Gastroesophageal sphincter (tissue), 4 donors: ENCODE data around the gene SMYD4. TPM values are rescaled to one million over a fixed set of nuclear protein-coding genes. Genes with fewer than 3 reads are reported as not detected.

Experiments used
- ATAC-seq: fragments of 150-250 bp; one replicate; pipeline ENCODE4 v1.9.1; 2016; ENCODE audit warnings: mild to moderate bottlenecking, moderate library complexity
- H3K27ac ChIP-seq, 4 donors: fragments of 200-600 bp; sonication (generic) in 3 of 4; 1 replicate in 3 of 4; 2 replicates in 1 of 4; pipeline ENCODE4 v1.5.1; 2016 to 2019
- H3K27me3 ChIP-seq: fragments of 200-600 bp; sonication (generic); one replicate; pipeline ENCODE4 v1.5.1; 2019
- H3K36me3 ChIP-seq, 2 donors: fragments of 200-600 bp; sonication (generic); one replicate each; pipeline ENCODE4 v1.5.1; 2019; ENCODE audit warnings: control low read depth in 1 of 2
- H3K4me1 ChIP-seq, 3 donors: fragments of 200-600 bp; sonication (generic); 1 replicate in 2 of 3; 2 replicates in 1 of 3; pipeline ENCODE4 v1.5.1; 2016 to 2019; ENCODE audit warnings: control low read depth in 2 of 3
- H3K4me3 ChIP-seq, 2 donors: fragments of 200-600 bp; sonication (generic); one replicate each; pipeline ENCODE4 v1.5.1; 2019; ENCODE audit warnings: mild to moderate bottlenecking in 1 of 2, moderate library complexity in 1 of 2
- H3K9me3 ChIP-seq, 3 donors: fragments of 200-600 bp; sonication (generic); one replicate each; pipeline ENCODE4 v1.5.1; 2017 to 2019; ENCODE audit warnings: control low read depth in 2 of 3
- EP300 ChIP-seq: sonication (generic); formaldehyde crosslinking; IDR thresholded peaks from one replicate; pipeline ENCODE4 v1.6.1; 2017; ENCODE audit warnings: antibody characterized with exemption, mild to moderate bottlenecking
- POLR2A ChIP-seq, 2 donors: fragments of 450-650 bp; IDR thresholded peaks; one replicate each; pipeline ENCODE4 v1.6.1; 2017; ENCODE audit warnings: antibody characterized with exemption in 2 of 2, mild to moderate bottlenecking in 2 of 2, moderate library complexity in 1 of 2
- POLR2AphosphoS5 ChIP-seq: sonication (generic); formaldehyde crosslinking; IDR thresholded peaks from one replicate; pipeline ENCODE4 v1.6.1; 2017; ENCODE audit warnings: antibody characterized with exemption
- WGBS, 2 donors: methylation state at CpG; one replicate each; pipeline ENCODE4 v1.1.5; 2018; ENCODE audit warnings: low coverage in 1 of 2; 5-methylcytosine and 5-hydroxymethylcytosine counted together
- total RNA-seq, 4 donors: library from RNA; depleted of rRNA; stranded (reverse); fragments of >200 nt; gene quantifications; one replicate each; pipeline ENCODE4 v1.1.0, GENCODE V29; 2016
- TF ChIP-seq, protein P1 (sequence below), 4 experiments: fragments of 200-600 bp in 2 of 4; fragments of 450-650 bp in 2 of 4; sonication (generic) in 1 of 4; IDR thresholded peaks; one replicate each; pipeline ENCODE4 v1.5.1; 2017 to 2019; ENCODE audit warnings: antibody characterized with exemption in 4 of 4, mild to moderate bottlenecking in 2 of 4, moderate library complexity in 2 of 4

SMYD4 gene
- total RNA-seq, 4 donors from 2014 or later: 8.1 to 14.0 (median 11.0) TPM

DNA sequence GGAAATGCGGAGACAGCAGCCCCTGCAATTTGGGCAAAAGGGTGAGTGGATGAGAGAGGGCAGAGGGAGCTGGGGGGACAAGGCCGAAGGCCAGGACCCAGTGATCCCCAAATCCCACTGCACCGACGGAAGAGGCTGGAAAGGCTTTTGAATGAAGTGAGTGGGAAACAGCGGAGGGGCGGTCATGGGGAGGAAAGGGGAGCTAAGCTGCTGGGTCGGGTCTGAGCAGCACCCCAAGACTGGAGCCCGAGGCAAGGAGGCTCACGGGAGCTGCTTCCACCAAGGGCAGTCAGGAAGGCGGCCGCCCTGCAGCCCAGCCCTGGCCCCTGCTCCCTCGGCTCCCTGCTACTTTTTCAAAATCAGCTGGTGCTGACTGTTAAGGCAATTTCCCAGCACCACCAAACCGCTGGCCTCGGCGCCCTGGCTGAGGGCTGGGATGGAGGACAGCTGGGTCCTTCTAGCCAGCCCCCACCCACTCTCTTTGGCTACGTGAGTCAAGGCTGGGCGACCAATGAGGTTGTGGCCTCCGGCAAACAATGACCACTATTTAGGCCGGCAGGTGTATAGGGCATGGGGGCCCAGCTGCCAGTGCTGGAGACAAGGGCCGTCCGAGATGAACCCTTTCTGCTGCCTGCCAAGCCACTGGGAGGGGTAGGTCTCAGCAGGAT, 67.3 kb downstream of the SMYD4 start:
- TF ChIP-seq POLR2A (IDR thresholded peaks at IDR 0.05): no peak
- TF ChIP-seq, protein P1, sequence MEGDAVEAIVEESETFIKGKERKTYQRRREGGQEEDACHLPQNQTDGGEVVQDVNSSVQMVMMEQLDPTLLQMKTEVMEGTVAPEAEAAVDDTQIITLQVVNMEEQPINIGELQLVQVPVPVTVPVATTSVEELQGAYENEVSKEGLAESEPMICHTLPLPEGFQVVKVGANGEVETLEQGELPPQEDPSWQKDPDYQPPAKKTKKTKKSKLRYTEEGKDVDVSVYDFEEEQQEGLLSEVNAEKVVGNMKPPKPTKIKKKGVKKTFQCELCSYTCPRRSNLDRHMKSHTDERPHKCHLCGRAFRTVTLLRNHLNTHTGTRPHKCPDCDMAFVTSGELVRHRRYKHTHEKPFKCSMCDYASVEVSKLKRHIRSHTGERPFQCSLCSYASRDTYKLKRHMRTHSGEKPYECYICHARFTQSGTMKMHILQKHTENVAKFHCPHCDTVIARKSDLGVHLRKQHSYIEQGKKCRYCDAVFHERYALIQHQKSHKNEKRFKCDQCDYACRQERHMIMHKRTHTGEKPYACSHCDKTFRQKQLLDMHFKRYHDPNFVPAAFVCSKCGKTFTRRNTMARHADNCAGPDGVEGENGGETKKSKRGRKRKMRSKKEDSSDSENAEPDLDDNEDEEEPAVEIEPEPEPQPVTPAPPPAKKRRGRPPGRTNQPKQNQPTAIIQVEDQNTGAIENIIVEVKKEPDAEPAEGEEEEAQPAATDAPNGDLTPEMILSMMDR (IDR thresholded peaks at IDR 0.05): no peak
- 46 to 69% methylated on average over 5 to 12 of the region's 21 CpGs for WGBS, 2 donors
- peak; percentile 61 for ATAC-seq

DNA sequence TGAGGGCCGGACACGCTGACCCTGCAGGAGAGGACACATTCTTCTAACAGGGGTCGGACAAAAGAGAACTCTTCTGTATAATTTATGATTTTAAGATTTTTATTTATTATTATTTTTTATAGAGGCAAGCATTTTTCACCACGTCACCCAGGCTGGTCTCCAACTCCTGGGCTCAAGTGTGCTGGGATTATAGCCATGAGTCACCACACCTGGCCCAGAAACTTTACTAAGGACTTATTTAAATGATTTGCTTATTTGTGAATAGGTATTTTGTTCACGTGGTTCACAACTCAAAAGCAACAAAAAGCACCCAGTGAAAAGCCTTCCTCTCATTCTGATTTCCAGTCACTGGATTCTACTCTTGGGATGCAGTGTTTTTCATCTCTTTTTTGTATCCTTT, 70.2 kb downstream of the SMYD4 start:
- TF ChIP-seq POLR2A (IDR thresholded peaks at IDR 0.05) (no peak), EP300 (no peak), POLR2AphosphoS5 (no peak)
- TF ChIP-seq, protein P1 (IDR thresholded peaks at IDR 0.05): no peak
- ATAC-seq: no peak
- H3K27me3 ChIP-seq: peaks cover 12% of the 10 kb centered on the region
- 50 to 72% methylated on average over 2 to 5 of the region's 5 CpGs for WGBS, 2 donors
- H3K36me3 ChIP-seq: no peaks in the 10 kb centered on the region
- no peaks in the 10 kb centered on the region for H3K9me3 ChIP-seq
- H3K4me3 ChIP-seq: no peak overlapping the region
- H3K4me1 ChIP-seq: peaks cover 0 to 17% (median 8%) of the 10 kb centered on the region in 3 donors
- H3K27ac ChIP-seq: no peak overlapping the region

More for the DNA sequence above, 67.3 kb downstream of the SMYD4 start:
- Histone ChIP-seq H3K36me3 (no peaks in the 10 kb centered on the region), H3K4me1 (peaks cover 0 to 45% (median 16%) of the 10 kb centered on the region in 3 donors), H3K4me3 (peak overlapping the region; percentile 22 to 54), H3K27ac (peak overlapping the region in 3 of 4 donors; percentile 78 to 86 (median 85)), H3K27me3 (peaks cover 20% of the 10 kb centered on the region), H3K9me3 (no peaks in the 10 kb centered on the region)

DNA sequence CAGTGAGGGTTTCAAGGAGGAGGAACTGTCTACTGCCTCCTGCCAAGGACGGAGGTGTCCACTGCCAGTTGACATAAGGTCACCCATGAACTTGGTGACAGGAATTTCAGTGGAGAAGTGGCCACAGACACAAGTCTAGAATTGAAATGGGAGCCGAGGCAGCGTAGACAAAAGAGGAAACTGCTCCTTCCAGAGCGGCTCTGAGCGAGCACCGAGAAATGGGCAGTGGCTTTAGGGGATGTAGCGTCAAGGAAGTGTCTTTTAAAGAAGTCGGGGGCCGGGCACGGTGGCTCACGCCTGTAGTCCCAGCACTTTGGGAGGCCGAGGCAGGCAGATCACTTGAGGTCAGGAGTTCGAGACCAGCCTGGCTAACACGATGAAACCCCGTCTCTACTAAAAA, 70.9 kb downstream of the SMYD4 start:
- no peak overlapping the region for H3K27ac ChIP-seq
- no peaks in the 10 kb centered on the region for H3K9me3 ChIP-seq
- peaks cover 0 to 10% (median 3%) of the 10 kb centered on the region in 3 donors for H3K4me1 ChIP-seq
- TF ChIP-seq POLR2A (IDR thresholded peaks at IDR 0.05) (no peak), EP300 (no peak), POLR2AphosphoS5 (no peak)
- TF ChIP-seq, protein P1 (IDR thresholded peaks at IDR 0.05): no peak
- 70 to 95% methylated on average over 7 to 12 of the region's 15 CpGs for WGBS, 2 donors
- no peak for ATAC-seq
- no peak overlapping the region for H3K4me3 ChIP-seq
- H3K27me3 ChIP-seq: peaks cover 19% of the 10 kb centered on the region
- no peaks in the 10 kb centered on the region for H3K36me3 ChIP-seq

DNA sequence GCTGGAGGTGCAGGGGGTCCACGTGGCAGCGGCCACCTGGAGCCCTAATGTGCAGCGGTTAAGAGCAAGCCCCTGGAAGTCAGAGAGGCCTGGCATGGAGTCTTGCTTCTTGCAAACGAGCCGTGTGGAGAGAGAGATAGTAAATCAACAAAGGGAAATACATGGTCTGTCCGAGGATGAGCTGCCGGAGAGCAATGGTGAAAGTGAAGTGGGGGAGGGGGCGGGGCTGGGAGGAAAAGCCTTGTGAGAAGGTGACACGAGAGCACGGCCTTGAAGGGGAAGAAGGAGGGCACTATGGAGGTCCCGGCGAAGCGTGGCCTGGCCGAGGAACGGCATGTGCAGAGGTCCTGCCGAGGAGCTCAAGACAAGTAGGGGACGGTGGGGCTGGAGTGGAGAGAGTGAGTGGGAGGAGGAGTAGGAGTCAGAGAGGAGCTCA, 73.9 kb downstream of the SMYD4 start:
- Histone ChIP-seq H3K4me1 (no peaks in the 10 kb centered on the region), H3K36me3 (no peaks in the 10 kb centered on the region), H3K9me3 (no peaks in the 10 kb centered on the region), H3K4me3 (no peak overlapping the region), H3K27me3 (peaks cover 20% of the 10 kb centered on the region), H3K27ac (no peak overlapping the region)
- WGBS, 2 donors: 58 to 65% methylated on average over 10 to 14 of the region's 17 CpGs
- ATAC-seq: no peak
- TF ChIP-seq EP300 (no peak), POLR2AphosphoS5 (no peak), POLR2A (IDR thresholded peaks at IDR 0.05) (no peak)
- TF ChIP-seq, protein P1 (IDR thresholded peaks at IDR 0.05): no peak

DNA sequence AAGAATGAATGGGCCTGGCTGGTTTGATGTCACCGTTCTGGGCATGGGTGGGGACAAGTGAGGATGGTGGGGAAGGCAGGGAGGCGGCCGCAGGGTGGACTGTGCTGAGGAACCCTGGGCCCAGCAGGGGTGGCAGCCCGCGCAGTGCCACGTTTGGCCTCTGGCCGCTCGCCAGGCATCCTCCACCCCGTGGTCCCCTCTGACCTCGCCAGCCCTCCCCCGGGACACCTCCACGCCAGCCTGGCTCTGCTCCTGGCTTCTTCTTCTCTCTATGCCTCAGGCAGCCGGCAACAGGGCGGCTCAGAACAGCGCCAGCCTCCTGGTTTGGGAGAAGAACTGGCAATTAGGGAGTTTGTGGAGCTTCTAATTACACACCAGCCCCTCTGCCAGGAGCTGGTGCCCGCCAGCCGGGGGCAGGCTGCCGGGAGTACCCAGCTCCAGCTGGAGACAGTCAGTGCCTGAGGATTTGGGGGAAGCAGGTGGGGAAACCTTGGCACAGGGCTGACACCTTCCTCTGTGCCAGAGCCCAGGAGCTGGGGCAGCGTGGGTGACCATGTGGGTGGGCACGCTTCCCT, 74.4 kb downstream of the SMYD4 start:
- Histone ChIP-seq H3K27ac (no peak overlapping the region), H3K27me3 (peaks cover 20% of the 10 kb centered on the region), H3K4me3 (no peak overlapping the region), H3K4me1 (no peaks in the 10 kb centered on the region), H3K9me3 (no peaks in the 10 kb centered on the region), H3K36me3 (no peaks in the 10 kb centered on the region)
- no peak for ATAC-seq
- WGBS, 2 donors: 90% methylated on average over 2 of the region's 20 CpGs; no CpG with 5 or more reads in 1 of the 2 donors
- TF ChIP-seq EP300: no peak
- TF ChIP-seq POLR2AphosphoS5: no peak
- TF ChIP-seq POLR2A (IDR thresholded peaks at IDR 0.05): no peak
- TF ChIP-seq, protein P1 (IDR thresholded peaks at IDR 0.05): no peak
